Memory B cell (primary cell): ENCODE data around the gene BTBD9.

Experiments used
- ATAC-seq: fragments of 150-1000 bp; cut with Tn5 transposase; 2 replicates; pipeline ENCODE4 v1.10.0; 2021; ENCODE audit warnings: low read depth, mild to moderate bottlenecking, moderate library complexity
- DNase-seq, 2 donors: peaks; one replicate each; pipeline ENCODE4 v3.0.0; 2022; ENCODE audit warnings: low spot score in 2 of 2
- H3K27ac Mint-ChIP-seq: one replicate; pipeline ENCODE4 v1.8.0; 2022; ENCODE audit warnings: mild to moderate bottlenecking, moderate library complexity, mixed read lengths
- H3K27me3 Mint-ChIP-seq: one replicate; pipeline ENCODE4 v1.8.0; 2022; ENCODE audit warnings: mixed read lengths
- H3K36me3 Mint-ChIP-seq: one replicate; pipeline ENCODE4 v1.8.0; 2022; ENCODE audit warnings: mild to moderate bottlenecking, mixed read lengths
- H3K4me1 Mint-ChIP-seq: one replicate; pipeline ENCODE4 v1.8.0; 2022; ENCODE audit warnings: mixed read lengths
- H3K4me3 Mint-ChIP-seq: one replicate; pipeline ENCODE4 v1.8.0; 2022; ENCODE audit warnings: mild to moderate bottlenecking, moderate library complexity, mixed read lengths
- H3K9me3 Mint-ChIP-seq: one replicate; pipeline ENCODE4 v1.8.0; 2022; ENCODE audit warnings: mixed read lengths

The BTBD9 gene

GRCh38 chr6:38282911-38283310 is 356.8 kb downstream of the BTBD9 start:
- Mint-ChIP-seq H3K9me3 (peaks cover 2% of the 10 kb centered on the region), H3K27me3 (no peaks in the 10 kb centered on the region), H3K4me1 (peaks cover 8% of the 10 kb centered on the region), H3K4me3 (no peak overlapping the region), H3K27ac (no peak overlapping the region), H3K36me3 (peaks cover 21% of the 10 kb centered on the region)
- ATAC-seq (no peak), DNase-seq (no peak)

- Mint-ChIP-seq H3K27me3 (no peaks in the 10 kb centered on the region), H3K9me3 (peaks cover 2% of the 10 kb centered on the region), H3K36me3 (peaks cover 24% of the 10 kb centered on the region), H3K27ac (no peak overlapping the region), H3K4me3 (no peak overlapping the region), H3K4me1 (peaks cover 8% of the 10 kb centered on the region)
- ATAC-seq (no peak), DNase-seq (no peak)
Measured at GRCh38 chr6:38281126-38281525, 358.6 kb downstream of the BTBD9 start.

- DNase-seq = no peak
- Mint-ChIP-seq H3K9me3 (peaks cover under 1% of the 10 kb centered on the region), H3K4me3 (no peak overlapping the region), H3K27ac (no peak overlapping the region), H3K36me3 (peaks cover 22% of the 10 kb centered on the region), H3K27me3 (no peaks in the 10 kb centered on the region), H3K4me1 (peaks cover 6% of the 10 kb centered on the region)
- no peak for ATAC-seq
Measured at GRCh38 chr6:38279963-38280588, 359.7 kb downstream of the BTBD9 start.

GRCh38 chr6:38279423-38279822 is 360.3 kb downstream of the BTBD9 start:
- Mint-ChIP-seq H3K27me3 (no peaks in the 10 kb centered on the region), H3K36me3 (peaks cover 17% of the 10 kb centered on the region), H3K4me3 (no peak overlapping the region), H3K9me3 (no peaks in the 10 kb centered on the region), H3K27ac (no peak overlapping the region), H3K4me1 (peaks cover 2% of the 10 kb centered on the region)
- DNase-seq (no peak), ATAC-seq (no peak)

GRCh38 chr6:38273325-38273724 is 366.4 kb downstream of the BTBD9 start:
- peaks cover 6% of the 10 kb centered on the region for H3K4me1 Mint-ChIP-seq
- no peak for DNase-seq
- no peak overlapping the region for H3K27ac Mint-ChIP-seq

GRCh38 chr6:38272222-38272621 is 367.5 kb downstream of the BTBD9 start:
- no peak overlapping the region for H3K27ac Mint-ChIP-seq
- peaks cover 14% of the 10 kb centered on the region for H3K36me3 Mint-ChIP-seq
- H3K9me3 Mint-ChIP-seq = no peaks in the 10 kb centered on the region
- H3K4me3 Mint-ChIP-seq = no peak overlapping the region
- no peak for DNase-seq
- H3K27me3 Mint-ChIP-seq = no peaks in the 10 kb centered on the region
- peaks cover 6% of the 10 kb centered on the region for H3K4me1 Mint-ChIP-seq
- ATAC-seq = no peak

More at GRCh38 chr6:38273325-38273724, 366.4 kb downstream of the BTBD9 start:
- Mint-ChIP-seq H3K27me3 (no peaks in the 10 kb centered on the region), H3K4me3 (no peak overlapping the region), H3K9me3 (no peaks in the 10 kb centered on the region), H3K36me3 (peaks cover 14% of the 10 kb centered on the region)
- no peak for ATAC-seq

- H3K27ac Mint-ChIP-seq = no peak overlapping the region
- H3K27me3 Mint-ChIP-seq = no peaks in the 10 kb centered on the region
- no peaks in the 10 kb centered on the region for H3K9me3 Mint-ChIP-seq
- peaks cover 13% of the 10 kb centered on the region for H3K4me1 Mint-ChIP-seq
- H3K4me3 Mint-ChIP-seq = no peak overlapping the region
- DNase-seq (no peak), ATAC-seq (no peak)
- peaks cover 11% of the 10 kb centered on the region for H3K36me3 Mint-ChIP-seq
Measured at GRCh38 chr6:38271081-38271480, 368.6 kb downstream of the BTBD9 start.

GRCh38 chr6:38270367-38270766 is 369.4 kb downstream of the BTBD9 start:
- ATAC-seq = no peak
- Mint-ChIP-seq H3K4me1 (peaks cover 14% of the 10 kb centered on the region), H3K4me3 (no peak overlapping the region), H3K36me3 (peaks cover 11% of the 10 kb centered on the region), H3K9me3 (no peaks in the 10 kb centered on the region), H3K27me3 (no peaks in the 10 kb centered on the region), H3K27ac (no peak overlapping the region)
- DNase-seq = no peak

- Mint-ChIP-seq H3K4me1 (peaks cover 18% of the 10 kb centered on the region), H3K9me3 (no peaks in the 10 kb centered on the region), H3K4me3 (no peak overlapping the region), H3K27me3 (no peaks in the 10 kb centered on the region), H3K36me3 (peaks cover 15% of the 10 kb centered on the region), H3K27ac (no peak overlapping the region)
- ATAC-seq (no peak), DNase-seq (no peak)
Measured at GRCh38 chr6:38269461-38270172, 370.1 kb downstream of the BTBD9 start.

GRCh38 chr6:38268342-38268741 is 371.4 kb downstream of the BTBD9 start:
- H3K27ac Mint-ChIP-seq = no peak overlapping the region

GRCh38 chr6:38266921-38267354 is 372.8 kb downstream of the BTBD9 start:
- Mint-ChIP-seq H3K27me3 (no peaks in the 10 kb centered on the region), H3K4me3 (no peak overlapping the region), H3K4me1 (peaks cover 29% of the 10 kb centered on the region), H3K27ac (no peak overlapping the region), H3K9me3 (no peaks in the 10 kb centered on the region), H3K36me3 (peaks cover 19% of the 10 kb centered on the region)
- no peak for ATAC-seq
- DNase-seq = no peak

More at GRCh38 chr6:38268342-38268741, 371.4 kb downstream of the BTBD9 start:
- DNase-seq (no peak), ATAC-seq (no peak)
- Mint-ChIP-seq H3K4me1 (peaks cover 22% of the 10 kb centered on the region), H3K4me3 (no peak overlapping the region), H3K9me3 (no peaks in the 10 kb centered on the region), H3K36me3 (peaks cover 19% of the 10 kb centered on the region), H3K27me3 (no peaks in the 10 kb centered on the region)

GRCh38 chr6:38264605-38265004 is 375.1 kb downstream of the BTBD9 start:
- Mint-ChIP-seq H3K27ac (peak overlapping the region; percentile 49), H3K36me3 (peaks cover 21% of the 10 kb centered on the region), H3K4me1 (peaks cover 30% of the 10 kb centered on the region), H3K9me3 (no peaks in the 10 kb centered on the region), H3K27me3 (no peaks in the 10 kb centered on the region), H3K4me3 (no peak overlapping the region)
- DNase-seq = no peak
- peak; percentile 77 for ATAC-seq

GRCh38 chr6:38262609-38263008 is 377.1 kb downstream of the BTBD9 start:
- peaks cover 24% of the 10 kb centered on the region for H3K36me3 Mint-ChIP-seq
- DNase-seq = no peak
- H3K27ac Mint-ChIP-seq = peak overlapping the region; percentile 60
- peaks cover 25% of the 10 kb centered on the region for H3K4me1 Mint-ChIP-seq
- H3K27me3 Mint-ChIP-seq = no peaks in the 10 kb centered on the region
- no peaks in the 10 kb centered on the region for H3K9me3 Mint-ChIP-seq
- no peak overlapping the region for H3K4me3 Mint-ChIP-seq
- no peak for ATAC-seq

GRCh38 chr6:38262026-38262425 is 377.7 kb downstream of the BTBD9 start:
- H3K27ac Mint-ChIP-seq = peak overlapping the region; percentile 60

More at GRCh38 chr6:38262026-38262425, 377.7 kb downstream of the BTBD9 start:
- H3K4me1 Mint-ChIP-seq = peaks cover 25% of the 10 kb centered on the region
- ATAC-seq (peak; percentile 60), DNase-seq (no peak)
- H3K9me3 Mint-ChIP-seq = no peaks in the 10 kb centered on the region
- no peaks in the 10 kb centered on the region for H3K27me3 Mint-ChIP-seq
- H3K4me3 Mint-ChIP-seq = no peak overlapping the region
- H3K36me3 Mint-ChIP-seq = peaks cover 29% of the 10 kb centered on the region
